ENCODE results near the gene HK1. TPM values are rescaled to one million over a fixed set of nuclear protein-coding genes. Genes with fewer than 3 reads are reported as not detected.

Gene HK1
- total and polyA plus RNA-seq, 2 donors (not counting 1 experiment from before 2014, with no cell fraction given) = 24.7 to 40.8 TPM

- no peaks in the 10 kb centered on the region for H3K9me3 ChIP-seq (ENCODE audit: control extremely low read depth in 1 of 3, control insufficient read depth in 2 of 3, insufficient read depth in 1 of 3, low read length in 2 of 3)
- DNase-seq = no peak
- no peaks in the 10 kb centered on the region for H3K36me3 ChIP-seq (replicated peaks in 1 of 2; ENCODE audit: control extremely low read depth in 1 of 2, control insufficient read depth in 1 of 2, extremely low read depth in 1 of 2, insufficient read depth in 2 of 2, low read length in 1 of 2)
- intact Hi-C loops (cut with micrococcal nuclease) = no loop called here
- no peak overlapping the region for H3K9ac ChIP-seq (ENCODE audit: low read length)
- H3K27ac Mint-ChIP-seq = no peak overlapping the region
- H2AFZ ChIP-seq (ENCODE audit: insufficient read depth, low read depth, low read length, poor library complexity, severe bottlenecking) = no peak overlapping the region
- POLR2A ChIA-PET = no interaction called here
- peaks cover 13% of the 10 kb centered on the region for H3K27me3 Mint-ChIP-seq
- H3K4me1 ChIP-seq (ENCODE audit: control insufficient read depth in 2 of 2, insufficient read depth in 2 of 2, low read length in 2 of 2) = peaks cover 5 to 6% of the 10 kb centered on the region in 2 donors
- no CpG with 5 or more reads among the region's 2 CpGs for WGBS (ENCODE audit: insufficient coverage)
- H3K27me3 ChIP-seq (replicated peaks in 1 of 4; ENCODE audit: control extremely low read depth in 1 of 4, control insufficient read depth in 3 of 4, insufficient read depth in 4 of 4, low read length in 3 of 4) = peaks cover 0 to 7% (median 0%) of the 10 kb centered on the region in 4 experiments
- H3K4me1 Mint-ChIP-seq = peaks cover 4% of the 10 kb centered on the region
- TF ChIP-seq CTCF (IDR thresholded peaks at IDR 0.05) (no peak), EZH2 (IDR thresholded peaks at IDR 0.05; ENCODE audit: borderline replicate concordance, insufficient read depth, low read depth, low read length, poor library complexity, severe bottlenecking) (no peak)
- no peak for ATAC-seq (ENCODE audit: low read depth)
- H3K4me2 ChIP-seq (replicated peaks; ENCODE audit: low read depth, low read length, poor library complexity, severe bottlenecking) = no peak overlapping the region
- CTCF ChIA-PET = no interaction called here
- no peaks in the 10 kb centered on the region for H3K9me3 Mint-ChIP-seq (ENCODE audit: insufficient read depth)
- no peaks in the 10 kb centered on the region for H3K79me2 ChIP-seq (ENCODE audit: control insufficient read depth, insufficient read depth, low read length)
- no peak overlapping the region for H3K4me3 ChIP-seq (ENCODE audit: control extremely low read depth in 1 of 5, extremely low read depth in 1 of 5, insufficient read depth in 1 of 5, low read depth in 2 of 5, low read length in 4 of 5)
- no peak overlapping the region for H3K27ac ChIP-seq (ENCODE audit: low read length in 2 of 2)
- H3K4me3 Mint-ChIP-seq = no peak overlapping the region
- no peaks in the 10 kb centered on the region for H4K20me1 ChIP-seq (ENCODE audit: control insufficient read depth, insufficient read depth, low read length, poor library complexity, severe bottlenecking)
Measured at GRCh38 chr10:69425041-69425440, 146.7 kb downstream of the HK1 start.

- Histone ChIP-seq H3K4me3 (ENCODE audit: control extremely low read depth in 1 of 5, extremely low read depth in 1 of 5, insufficient read depth in 1 of 5, low read depth in 2 of 5, low read length in 4 of 5) (no peak overlapping the region), H3K4me1 (ENCODE audit: control insufficient read depth in 2 of 2, insufficient read depth in 2 of 2, low read length in 2 of 2) (peaks cover 5 to 6% of the 10 kb centered on the region in 2 donors), H4K20me1 (ENCODE audit: control insufficient read depth, insufficient read depth, low read length, poor library complexity, severe bottlenecking) (no peaks in the 10 kb centered on the region), H2AFZ (ENCODE audit: insufficient read depth, low read depth, low read length, poor library complexity, severe bottlenecking) (no peak overlapping the region), H3K4me2 (replicated peaks; ENCODE audit: low read depth, low read length, poor library complexity, severe bottlenecking) (no peak overlapping the region), H3K27ac (ENCODE audit: low read length in 2 of 2) (no peak overlapping the region), H3K36me3 (replicated peaks in 1 of 2; ENCODE audit: control extremely low read depth in 1 of 2, control insufficient read depth in 1 of 2, extremely low read depth in 1 of 2, insufficient read depth in 2 of 2, low read length in 1 of 2) (no peaks in the 10 kb centered on the region), H3K9me3 (ENCODE audit: control extremely low read depth in 1 of 3, control insufficient read depth in 2 of 3, insufficient read depth in 1 of 3, low read length in 2 of 3) (no peaks in the 10 kb centered on the region), H3K79me2 (ENCODE audit: control insufficient read depth, insufficient read depth, low read length) (no peaks in the 10 kb centered on the region), H3K9ac (ENCODE audit: low read length) (no peak overlapping the region), H3K27me3 (replicated peaks in 1 of 4; ENCODE audit: control extremely low read depth in 1 of 4, control insufficient read depth in 3 of 4, insufficient read depth in 4 of 4, low read length in 3 of 4) (peaks cover 0 to 7% (median 0%) of the 10 kb centered on the region in 4 experiments)
- no peak for TF ChIP-seq CTCF (IDR thresholded peaks at IDR 0.05)
- TF ChIP-seq EZH2 (IDR thresholded peaks at IDR 0.05; ENCODE audit: borderline replicate concordance, insufficient read depth, low read depth, low read length, poor library complexity, severe bottlenecking) = no peak
- DNase-seq = no peak
- H3K27ac Mint-ChIP-seq = no peak overlapping the region
- WGBS (ENCODE audit: insufficient coverage) = 25% methylated on average over 2 of the region's 5 CpGs
- peaks cover 4% of the 10 kb centered on the region for H3K4me1 Mint-ChIP-seq
- H3K27me3 Mint-ChIP-seq = peaks cover 12% of the 10 kb centered on the region
- ATAC-seq (ENCODE audit: low read depth) = no peak
- ChIA-PET CTCF (no interaction called here), POLR2A (no interaction called here)
- no peaks in the 10 kb centered on the region for H3K9me3 Mint-ChIP-seq (ENCODE audit: insufficient read depth)
- intact Hi-C loops (cut with micrococcal nuclease) = no loop called here
- H3K4me3 Mint-ChIP-seq = no peak overlapping the region
Measured at GRCh38 chr10:69425511-69426298, 147.4 kb downstream of the HK1 start.
